MM.1S (cell line): ENCODE results near the gene DCLK2.
"Not testable (repeated sequence)": the region's sequence is repeated elsewhere in the genome, so short reads cannot be mapped to it uniquely, and the experiment has no call there.

Source experiments
- EZH2phosphoT487 ChIP-seq: fragments of 300-600 bp; sonication (generic); IDR thresholded peaks from 2 replicates; pipeline ENCODE4 v1.6.1; 2018; ENCODE audit warnings: antibody characterized with exemption, low read length
- TF ChIP-seq, protein P1 (sequence below): fragments of 300-600 bp; sonication (generic); IDR thresholded peaks from 2 replicates; pipeline ENCODE4 v1.5.1; 2016; ENCODE audit warnings: antibody characterized with exemption, low read length, mixed read lengths

GRCh38 chr4:150185033-150185432 is 106.8 kb downstream of the DCLK2 start:
- TF ChIP-seq, protein P1, sequence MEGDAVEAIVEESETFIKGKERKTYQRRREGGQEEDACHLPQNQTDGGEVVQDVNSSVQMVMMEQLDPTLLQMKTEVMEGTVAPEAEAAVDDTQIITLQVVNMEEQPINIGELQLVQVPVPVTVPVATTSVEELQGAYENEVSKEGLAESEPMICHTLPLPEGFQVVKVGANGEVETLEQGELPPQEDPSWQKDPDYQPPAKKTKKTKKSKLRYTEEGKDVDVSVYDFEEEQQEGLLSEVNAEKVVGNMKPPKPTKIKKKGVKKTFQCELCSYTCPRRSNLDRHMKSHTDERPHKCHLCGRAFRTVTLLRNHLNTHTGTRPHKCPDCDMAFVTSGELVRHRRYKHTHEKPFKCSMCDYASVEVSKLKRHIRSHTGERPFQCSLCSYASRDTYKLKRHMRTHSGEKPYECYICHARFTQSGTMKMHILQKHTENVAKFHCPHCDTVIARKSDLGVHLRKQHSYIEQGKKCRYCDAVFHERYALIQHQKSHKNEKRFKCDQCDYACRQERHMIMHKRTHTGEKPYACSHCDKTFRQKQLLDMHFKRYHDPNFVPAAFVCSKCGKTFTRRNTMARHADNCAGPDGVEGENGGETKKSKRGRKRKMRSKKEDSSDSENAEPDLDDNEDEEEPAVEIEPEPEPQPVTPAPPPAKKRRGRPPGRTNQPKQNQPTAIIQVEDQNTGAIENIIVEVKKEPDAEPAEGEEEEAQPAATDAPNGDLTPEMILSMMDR = not testable (repeated sequence)
- not testable (repeated sequence) for TF ChIP-seq EZH2phosphoT487
